Fibroblast of lung (primary cell): ENCODE measurements around the gene TNIP1. TPM values are rescaled to one million over a fixed set of nuclear protein-coding genes. Genes with fewer than 3 reads are reported as not detected.

Source experiments
- DNase-seq, 2 donors: peaks; one replicate each; pipeline versions ENCODE4 v3.0.0 to v3.0.0-alpha.2; 2010; ENCODE audit warnings: low read depth in 2 of 2
- H2AFZ ChIP-seq: 2 replicates; pipeline ENCODE4 v1.5.1; 2012; ENCODE audit warnings: low read length, control low read depth, inconsistent platforms
- H3K27ac ChIP-seq: 2 replicates; pipeline ENCODE4 v1.5.1; 2011; ENCODE audit warnings: low read length, control low read depth; ENCODE audit not compliant: insufficient read depth
- H3K27me3 ChIP-seq: 2 replicates; pipeline ENCODE4 v1.5.1; 2011; ENCODE audit warnings: mild to moderate bottlenecking, low read length; ENCODE audit not compliant: control insufficient read depth, insufficient read depth
- H3K36me3 ChIP-seq: 2 replicates; pipeline ENCODE4 v1.5.1; 2011; ENCODE audit warnings: low read length; ENCODE audit not compliant: control insufficient read depth, insufficient read depth
- H3K4me1 ChIP-seq: 2 replicates; pipeline ENCODE4 v1.5.1; 2011; ENCODE audit warnings: low read length; ENCODE audit not compliant: control insufficient read depth, insufficient read depth; ENCODE audit errors: extremely low read depth
- H3K4me2 ChIP-seq: 2 replicates; pipeline ENCODE4 v1.5.1; 2011; ENCODE audit warnings: low read length, control low read depth; ENCODE audit not compliant: insufficient read depth; ENCODE audit errors: extremely low read depth
- H3K4me3 ChIP-seq, 4 experiments: fragments of 200-600 bp in 1 of 4; sonication (generic) in 1 of 4; replicated peaks in 1 of 4; 2 replicates each; pipeline ENCODE4 v1.5.1; 2011 to 2016; ENCODE audit warnings: low read length in 4 of 4, low read depth in 3 of 4, mild to moderate bottlenecking in 3 of 4, control low read depth in 2 of 4, inconsistent platforms in 1 of 4, mixed read lengths in 1 of 4; ENCODE audit not compliant: insufficient read depth in 1 of 4; ENCODE audit errors: control extremely low read depth in 1 of 4
- H3K79me2 ChIP-seq: 2 replicates; pipeline ENCODE4 v1.5.1; 2012; ENCODE audit warnings: mild to moderate bottlenecking, low read length, inconsistent platforms; ENCODE audit not compliant: control insufficient read depth, insufficient read depth
- H3K9ac ChIP-seq: 2 replicates; pipeline ENCODE4 v1.5.1; 2011; ENCODE audit warnings: mild to moderate bottlenecking, low read length, control low read depth; ENCODE audit not compliant: insufficient read depth
- H3K9me3 ChIP-seq: 2 replicates; pipeline ENCODE4 v1.5.1; 2012; ENCODE audit warnings: low read depth, low read length; ENCODE audit not compliant: control insufficient read depth, insufficient read depth
- H4K20me1 ChIP-seq: 2 replicates; pipeline ENCODE4 v1.5.1; 2011; ENCODE audit warnings: low read length; ENCODE audit not compliant: control insufficient read depth, insufficient read depth; ENCODE audit errors: extremely low read depth
- CTCF ChIP-seq, 2 donors: IDR thresholded peaks in 1 of 2; conservative IDR thresholded peaks in 1 of 2; 1 replicate in 1 of 2; 2 replicates in 1 of 2; pipeline ENCODE4 v1.5.1; 2011 to 2012; ENCODE audit warnings: low read length in 2 of 2, control low read depth in 1 of 2, inconsistent platforms in 1 of 2, low read depth in 1 of 2, mild to moderate bottlenecking in 1 of 2
- EZH2 ChIP-seq: IDR thresholded peaks from 2 replicates; pipeline ENCODE4 v1.5.1; 2012; ENCODE audit warnings: low read length, control low read depth, mild to moderate bottlenecking; ENCODE audit errors: missing control alignments
- polyA plus RNA-seq, 2 donors: library from polyadenylated mRNA; depleted of rRNA in 1 of 2; stranded (reverse) in 1 of 2; unstranded in 1 of 2; fragments of >200 nt; gene quantifications; 2 replicates each; pipeline ENCODE4 v1.2.1, GENCODE V29; 2011 to 2012; ENCODE audit warnings: missing spikeins in 1 of 2
- total RNA-seq: library from RNA; depleted of rRNA; stranded (reverse); fragments of >200 nt; gene quantifications from 2 replicates; pipeline ENCODE4 v1.2.1, GENCODE V29; 2014

Gene TNIP1
- total and polyA plus RNA-seq, 2 donors (not counting 1 experiment from before 2014, with no cell fraction given) = 47.2 to 59.1 TPM

- Histone ChIP-seq H2AFZ (no peak overlapping the region), H3K4me3 (no peak overlapping the region), H3K4me2 (no peak overlapping the region), H3K27me3 (no peaks in the 10 kb centered on the region), H4K20me1 (no peaks in the 10 kb centered on the region), H3K9ac (no peak overlapping the region), H3K79me2 (no peaks in the 10 kb centered on the region), H3K27ac (no peak overlapping the region), H3K36me3 (peaks cover 35% of the 10 kb centered on the region), H3K9me3 (no peaks in the 10 kb centered on the region), H3K4me1 (peaks cover 14% of the 10 kb centered on the region)
- no peak for DNase-seq
- TF ChIP-seq CTCF (conservative IDR thresholded peaks at IDR 0.05 in 1 of 2, IDR thresholded peaks at IDR 0.05 in 1 of 2; ENCODE audit: low read depth in 1 of 2, low read length in 2 of 2) (no peak), EZH2 (no peak)
These were observed 29.4 kb upstream of the TNIP1 start for GRCh38 chr5:151110122-151110681.

DNA sequence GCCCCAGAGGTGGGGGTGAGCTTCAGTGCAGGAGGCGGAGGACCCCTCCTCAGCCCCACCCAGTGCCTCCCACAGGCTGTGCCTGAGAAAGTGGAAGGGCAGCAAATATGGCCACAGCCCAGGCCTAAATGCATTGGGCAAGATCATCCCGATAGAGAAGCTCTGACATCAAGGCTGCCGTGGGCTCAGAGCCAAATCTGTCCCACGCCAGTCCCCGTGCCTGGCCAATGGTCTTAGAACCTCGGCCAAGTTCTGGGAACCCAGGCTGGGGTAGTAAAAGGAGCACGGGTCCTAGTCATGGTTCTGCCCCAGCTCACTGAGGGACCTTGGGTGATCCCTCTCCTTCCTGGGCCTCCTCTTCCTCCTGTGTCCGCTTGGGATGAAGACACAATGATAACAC is 27.7 kb upstream of the TNIP1 start:
- no peaks in the 10 kb centered on the region for H4K20me1 ChIP-seq
- H3K9ac ChIP-seq = no peak overlapping the region
- peaks cover 41% of the 10 kb centered on the region for H3K36me3 ChIP-seq
- H2AFZ ChIP-seq = no peak overlapping the region
- no peaks in the 10 kb centered on the region for H3K27me3 ChIP-seq
- H3K9me3 ChIP-seq = no peaks in the 10 kb centered on the region
- peaks cover 22% of the 10 kb centered on the region for H3K4me1 ChIP-seq
- no peaks in the 10 kb centered on the region for H3K79me2 ChIP-seq
- TF ChIP-seq EZH2 (no peak), CTCF (conservative IDR thresholded peaks at IDR 0.05 in 1 of 2, IDR thresholded peaks at IDR 0.05 in 1 of 2; ENCODE audit: low read depth in 1 of 2, low read length in 2 of 2) (no peak)
- H3K4me3 ChIP-seq = no peak overlapping the region
- no peak overlapping the region for H3K4me2 ChIP-seq
- peak overlapping the region; percentile 35 for H3K27ac ChIP-seq
- DNase-seq = no peak

DNA sequence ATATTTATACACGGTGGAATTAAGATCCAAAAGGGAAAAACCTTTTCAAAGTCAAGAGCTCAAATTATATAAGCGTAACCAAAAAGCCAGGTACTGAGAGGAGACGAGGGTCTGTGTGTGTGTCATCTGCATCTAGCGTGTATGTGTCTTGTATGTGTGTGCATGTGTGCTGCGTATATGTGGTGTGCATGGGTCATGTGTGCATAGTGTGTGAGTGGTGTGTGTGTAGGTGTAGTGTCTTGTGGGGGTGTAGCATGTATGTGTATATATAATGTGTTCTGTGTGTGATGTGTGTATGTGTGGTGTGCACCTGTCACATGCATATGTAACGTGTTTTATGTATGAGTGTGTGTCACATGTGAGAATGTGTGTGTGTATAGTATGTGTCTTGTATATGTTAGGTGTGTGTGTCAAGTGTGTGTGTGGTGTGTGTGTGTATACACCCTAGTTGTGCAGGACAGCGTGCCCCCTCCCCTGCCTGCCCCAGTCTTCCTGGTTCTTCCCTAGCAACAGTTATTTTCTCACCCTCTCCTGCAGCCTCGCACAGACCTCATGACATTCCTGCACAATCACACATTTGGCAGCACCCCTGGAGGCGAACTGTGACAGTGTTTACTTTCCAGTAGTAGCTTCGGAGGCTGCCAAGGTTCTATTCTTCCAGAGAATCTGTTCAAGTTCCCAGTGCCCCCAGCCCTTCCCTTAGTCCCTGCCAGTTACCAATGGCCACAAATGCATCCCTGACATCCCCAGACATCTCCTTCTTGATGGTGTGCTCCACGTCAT is 27.1 kb upstream of the TNIP1 start:
- H3K9ac ChIP-seq = no peak overlapping the region
- TF ChIP-seq EZH2 (no peak), CTCF (conservative IDR thresholded peaks at IDR 0.05 in 1 of 2, IDR thresholded peaks at IDR 0.05 in 1 of 2; ENCODE audit: low read depth in 1 of 2, low read length in 2 of 2) (no peak)
- no peaks in the 10 kb centered on the region for H4K20me1 ChIP-seq
- H3K27me3 ChIP-seq = no peaks in the 10 kb centered on the region
- DNase-seq = peak; percentile 48 to 63
- H3K4me3 ChIP-seq = no peak overlapping the region
- no peak overlapping the region for H2AFZ ChIP-seq
- no peak overlapping the region for H3K4me2 ChIP-seq
- H3K9me3 ChIP-seq = no peaks in the 10 kb centered on the region
- H3K4me1 ChIP-seq = peaks cover 22% of the 10 kb centered on the region
- H3K36me3 ChIP-seq = peaks cover 43% of the 10 kb centered on the region
- no peaks in the 10 kb centered on the region for H3K79me2 ChIP-seq
- H3K27ac ChIP-seq = peak overlapping the region; percentile 35
